Measurements from ENCODE around the gene PCBP3.
"Not testable (repeated sequence)": the region's sequence is repeated elsewhere in the genome, so short reads cannot be mapped to it uniquely, and the experiment has no call there.

The PCBP3 gene

DNA sequence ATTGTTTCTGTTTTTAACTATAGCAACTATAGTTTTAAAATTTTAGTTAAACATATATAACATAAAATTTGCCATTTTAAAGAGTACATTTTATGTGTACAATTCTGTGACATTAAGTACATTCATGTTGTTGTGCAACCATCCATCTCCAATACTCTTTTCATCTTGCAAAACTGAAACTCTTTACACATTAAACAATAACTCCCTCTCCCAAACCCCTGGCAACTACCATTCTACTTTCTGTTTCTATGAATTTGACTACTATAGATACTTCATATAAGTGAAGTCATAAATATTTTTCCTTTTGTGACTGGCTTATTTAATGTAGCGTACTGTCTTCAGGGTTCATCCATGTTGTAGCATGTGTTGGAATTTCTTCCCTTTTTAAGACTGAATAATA lies 25.9 kb downstream of the PCBP3 start:
- H3K36me3 ChIP-seq = peaks cover 15 to 94% (median 88%) of the 10 kb centered on the region in 11 experiments; a peak in 21 of 22 replicates
- H3K9ac ChIP-seq = no peak overlapping the region
- H3K9me3 ChIP-seq (replicated peaks in 1 of 11) = peaks cover 47 to 69% (median 56%) of the 10 kb centered on the region in 11 experiments
- peaks cover 0 to 26% (median 20%) of the 10 kb centered on the region in 10 experiments; a peak in 16 of 20 replicates for H3K4me1 ChIP-seq
- no peak overlapping the region for H3K4me2 ChIP-seq
- H3K27ac ChIP-seq = no peak overlapping the region
- H4K20me1 ChIP-seq = peaks cover 0 to 25% (median 0%) of the 10 kb centered on the region in 11 experiments; a peak in 3 of 22 replicates
- no peak overlapping the region for H3K4me3 ChIP-seq
- H3K27me3 ChIP-seq = no peaks in the 10 kb centered on the region
- TF ChIP-seq Cebpa-rat (IDR thresholded peaks at IDR 0.05) = no peak

DNA sequence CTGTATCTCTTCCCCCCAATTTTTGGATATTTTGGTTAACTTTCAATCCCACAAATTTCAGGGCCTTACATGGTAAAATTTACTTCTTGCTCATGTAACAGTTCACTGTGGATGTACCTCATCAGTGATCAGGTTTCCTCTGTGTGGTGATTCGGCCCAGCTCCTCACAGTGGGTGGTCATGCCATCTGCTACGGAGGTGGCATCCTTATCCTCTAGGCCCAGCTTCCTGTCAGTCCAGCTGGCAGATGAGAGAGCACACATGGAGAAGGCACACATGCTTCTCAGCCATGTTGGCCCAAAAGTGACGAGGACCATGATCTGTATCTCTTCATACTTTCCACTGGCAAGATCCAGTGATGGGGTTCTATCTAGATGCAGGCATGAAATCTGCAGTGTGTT lies 27.2 kb downstream of the PCBP3 start:
- H3K27me3 ChIP-seq = no peaks in the 10 kb centered on the region
- H3K9me3 ChIP-seq (replicated peaks in 1 of 11) = peaks cover 38 to 70% (median 51%) of the 10 kb centered on the region in 11 experiments
- peak overlapping the region in 4 of 11 experiments; percentile 5 to 64 (median 34); a peak in 5 of 22 replicates for H3K27ac ChIP-seq
- peak overlapping the region in 8 of 11 experiments; percentile 40 to 75 (median 62); a peak in 15 of 22 replicates for H3K4me2 ChIP-seq
- peaks cover 0 to 28% (median 0%) of the 10 kb centered on the region in 11 experiments; a peak in 3 of 22 replicates for H4K20me1 ChIP-seq
- H3K4me3 ChIP-seq = no peak overlapping the region
- no peak overlapping the region for H3K9ac ChIP-seq
- TF ChIP-seq Cebpa-rat (IDR thresholded peaks at IDR 0.05) = no peak
- H3K36me3 ChIP-seq = peaks cover 26 to 98% (median 92%) of the 10 kb centered on the region in 11 experiments
- H3K4me1 ChIP-seq = peaks cover 0 to 26% (median 20%) of the 10 kb centered on the region in 10 experiments; a peak in 16 of 20 replicates

DNA sequence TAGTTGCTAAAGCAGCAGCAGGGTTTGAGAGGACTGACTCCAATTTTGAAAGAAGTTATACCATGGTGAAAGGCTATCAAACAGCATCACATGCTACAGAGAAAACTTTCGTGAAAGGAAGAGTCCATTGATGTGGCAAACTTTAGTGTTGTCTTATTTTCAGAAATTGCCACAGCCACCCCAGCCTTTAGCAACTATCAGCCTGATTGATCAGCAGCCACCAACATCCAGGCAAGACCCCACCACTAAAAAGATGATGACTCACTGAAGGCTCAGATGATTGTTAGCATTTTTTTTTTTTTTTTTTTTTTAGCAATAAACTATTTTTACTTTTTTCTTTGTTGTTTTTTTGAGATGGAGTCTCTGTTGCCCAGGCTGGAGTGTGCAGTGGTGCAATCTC lies 35.3 kb downstream of the PCBP3 start:
- H3K27me3 ChIP-seq, H3K4me3 ChIP-seq: not testable (repeated sequence)
- H3K9me3 ChIP-seq (replicated peaks in 1 of 11) = peaks cover 16 to 73% (median 56%) of the 10 kb centered on the region in 11 experiments; a peak in 19 of 22 replicates

DNA sequence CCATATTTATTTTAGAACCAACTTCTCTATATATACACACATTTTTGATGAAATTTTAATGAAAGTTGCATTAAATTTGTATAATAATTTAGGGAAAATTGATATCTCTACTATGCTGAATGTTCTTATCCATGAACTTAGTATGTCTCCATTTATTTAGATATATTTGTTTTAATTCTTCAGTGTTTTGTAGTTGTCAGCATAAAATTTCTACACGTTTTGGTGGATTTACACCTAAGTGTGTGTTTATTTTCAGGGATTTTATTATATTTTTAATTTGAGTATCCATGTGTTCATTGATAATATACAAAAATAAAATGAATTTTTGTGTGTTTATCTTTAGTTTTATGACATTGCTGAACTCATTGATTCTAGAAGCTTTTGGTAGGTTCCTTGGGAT lies 36.7 kb downstream of the PCBP3 start:
- Histone ChIP-seq H3K4me2 (no peak overlapping the region), H3K27ac (no peak overlapping the region), H3K4me1 (no peaks in the 10 kb centered on the region), H3K4me3 (no peak overlapping the region), H3K9ac (no peak overlapping the region), H3K9me3 (replicated peaks in 1 of 11) (peaks cover 27 to 78% (median 70%) of the 10 kb centered on the region in 11 experiments), H3K27me3 (no peaks in the 10 kb centered on the region), H3K36me3 (peaks cover 2 to 94% (median 83%) of the 10 kb centered on the region in 11 experiments; a peak in 20 of 22 replicates), H4K20me1 (peaks cover 0 to 5% (median 0%) of the 10 kb centered on the region in 11 experiments; a peak in 1 of 22 replicates)
- TF ChIP-seq Cebpa-rat (IDR thresholded peaks at IDR 0.05) = no peak

More for the DNA sequence above, 35.3 kb downstream of the PCBP3 start:
- H4K20me1 ChIP-seq = peaks cover 0 to 12% (median 0%) of the 10 kb centered on the region in 11 experiments; a peak in 2 of 22 replicates
- H3K9ac ChIP-seq, H3K4me2 ChIP-seq, H3K27ac ChIP-seq, H3K4me1 ChIP-seq: not testable (repeated sequence)
- H3K36me3 ChIP-seq = peaks cover 16 to 94% (median 83%) of the 10 kb centered on the region in 11 experiments

DNA sequence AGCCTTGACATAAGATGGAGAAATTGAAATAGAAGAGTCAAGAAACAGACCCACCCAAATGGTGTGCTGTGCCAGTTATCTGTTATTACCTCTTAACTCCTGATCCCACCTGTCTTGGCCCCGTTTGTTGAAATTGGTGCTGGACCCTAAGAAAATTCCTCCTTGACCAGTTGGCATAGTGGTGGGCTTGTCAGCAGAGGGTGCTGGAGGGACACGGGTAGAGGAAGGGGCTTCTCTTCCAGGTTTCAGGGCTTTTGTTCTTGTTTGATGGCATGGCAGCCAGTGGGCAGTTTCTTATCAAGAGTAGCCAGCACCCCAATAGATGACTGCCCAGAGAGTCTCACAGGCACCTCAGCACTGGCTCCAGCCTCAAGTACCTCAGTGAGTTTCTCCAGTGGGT lies 51.6 kb downstream of the PCBP3 start:
- H3K4me1 ChIP-seq = peaks cover 0 to 15% (median 9%) of the 10 kb centered on the region in 10 experiments; a peak in 11 of 20 replicates
- H3K36me3 ChIP-seq = peaks cover 0 to 59% (median 25%) of the 10 kb centered on the region in 11 experiments; a peak in 17 of 22 replicates
- no peak overlapping the region for H3K4me2 ChIP-seq
- H3K27ac ChIP-seq = no peak overlapping the region
- no peaks in the 10 kb centered on the region for H3K27me3 ChIP-seq
- no peak overlapping the region for H3K4me3 ChIP-seq
- H3K9me3 ChIP-seq (replicated peaks in 1 of 11) = peaks cover 22 to 43% (median 31%) of the 10 kb centered on the region in 11 experiments
- H4K20me1 ChIP-seq = peaks cover 0 to 8% (median 0%) of the 10 kb centered on the region in 11 experiments; a peak in 2 of 22 replicates
- TF ChIP-seq Cebpa-rat (IDR thresholded peaks at IDR 0.05) = no peak
- H3K9ac ChIP-seq = no peak overlapping the region

DNA sequence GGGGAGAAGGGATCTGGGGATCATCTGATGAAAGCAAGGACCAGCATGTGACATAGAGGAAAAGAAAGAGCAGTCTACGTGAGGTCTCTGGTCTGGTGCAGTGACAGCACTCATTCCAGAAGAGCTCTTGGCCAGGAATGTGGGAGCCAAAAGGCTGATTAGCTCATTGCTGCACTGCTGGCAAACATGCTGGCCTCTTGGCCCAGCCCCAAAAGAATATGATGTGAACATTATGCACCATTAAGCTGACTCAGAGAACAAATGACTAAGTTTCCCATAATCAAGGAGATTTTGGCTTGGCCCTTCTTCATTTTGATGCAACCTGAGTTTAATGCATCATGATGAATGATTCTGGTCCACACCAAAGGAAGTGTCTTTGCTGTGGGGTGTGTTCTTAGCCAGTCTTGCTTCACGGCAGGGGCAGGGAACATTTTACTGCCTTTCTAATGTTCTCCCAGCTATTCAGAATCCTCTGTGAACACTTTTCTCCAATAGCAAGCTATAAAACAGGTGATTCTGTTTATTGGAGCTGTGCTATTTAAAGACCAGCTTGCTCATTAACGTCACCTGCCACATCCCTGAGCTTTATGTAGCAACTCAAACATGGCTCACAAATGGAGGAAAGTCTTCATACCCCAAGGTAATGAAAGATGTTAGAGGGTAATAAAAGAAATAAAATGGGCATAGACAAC lies 55.1 kb downstream of the PCBP3 start:
- Histone ChIP-seq H3K4me1 (peaks cover 0 to 19% (median 13%) of the 10 kb centered on the region in 10 experiments; a peak in 17 of 20 replicates), H3K4me3 (no peak overlapping the region), H3K36me3 (peaks cover 0 to 74% (median 35%) of the 10 kb centered on the region in 11 experiments; a peak in 17 of 22 replicates), H3K9me3 (replicated peaks in 1 of 11) (peaks cover 22 to 43% (median 31%) of the 10 kb centered on the region in 11 experiments), H4K20me1 (peaks cover 0 to 24% (median 4%) of the 10 kb centered on the region in 11 experiments; a peak in 5 of 22 replicates), H3K27ac (no peak overlapping the region), H3K4me2 (peak overlapping the region in 7 of 11 experiments; percentile 4 to 36 (median 20); a peak in 9 of 22 replicates), H3K27me3 (no peaks in the 10 kb centered on the region), H3K9ac (no peak overlapping the region)
- no peak for TF ChIP-seq Cebpa-rat (IDR thresholded peaks at IDR 0.05)

DNA sequence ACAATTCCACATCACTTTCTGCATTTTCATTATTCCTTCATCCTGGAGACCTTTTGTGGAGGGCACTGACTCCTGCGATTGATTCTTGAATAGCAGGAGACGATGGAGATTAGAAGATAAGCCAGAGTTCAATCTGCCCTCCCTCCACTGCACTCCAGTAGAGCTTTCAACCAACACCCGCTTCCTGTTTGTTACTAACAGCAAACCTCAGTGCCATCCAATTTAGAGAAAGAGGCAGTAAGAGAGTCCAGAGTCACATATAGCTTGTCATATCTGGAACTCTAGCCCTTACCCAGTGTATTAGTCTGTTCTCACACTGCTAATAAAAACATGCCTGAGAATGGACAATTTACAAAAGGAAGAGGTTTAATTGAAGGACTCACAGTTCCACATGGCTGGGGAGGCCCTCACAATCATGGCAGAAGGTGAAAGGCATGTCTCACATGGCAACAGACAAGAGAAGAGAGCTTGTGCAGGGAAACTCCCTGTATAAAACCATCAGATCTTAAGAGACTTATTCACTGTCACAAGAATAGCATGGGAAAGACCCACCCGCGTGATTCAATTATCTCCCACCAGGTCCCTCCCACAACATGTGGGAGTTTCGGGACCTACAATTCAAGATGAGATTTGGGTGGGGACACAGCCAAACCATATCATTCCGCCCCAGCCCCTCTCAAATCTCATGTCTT lies 55.9 kb downstream of the PCBP3 start:
- Histone ChIP-seq H3K9me3 (replicated peaks in 1 of 11) (peaks cover 21 to 43% (median 29%) of the 10 kb centered on the region in 11 experiments), H3K4me3 (no peak overlapping the region), H3K4me2 (peak overlapping the region in 7 of 11 experiments; percentile 4 to 36 (median 20); a peak in 9 of 22 replicates), H3K9ac (no peak overlapping the region), H3K27ac (no peak overlapping the region), H3K36me3 (peaks cover 0 to 74% (median 35%) of the 10 kb centered on the region in 11 experiments; a peak in 17 of 22 replicates), H3K27me3 (no peaks in the 10 kb centered on the region), H3K4me1 (peaks cover 6 to 27% (median 20%) of the 10 kb centered on the region in 10 experiments), H4K20me1 (peaks cover 0 to 31% (median 11%) of the 10 kb centered on the region in 11 experiments; a peak in 8 of 22 replicates)
- TF ChIP-seq Cebpa-rat (IDR thresholded peaks at IDR 0.05) = no peak

DNA sequence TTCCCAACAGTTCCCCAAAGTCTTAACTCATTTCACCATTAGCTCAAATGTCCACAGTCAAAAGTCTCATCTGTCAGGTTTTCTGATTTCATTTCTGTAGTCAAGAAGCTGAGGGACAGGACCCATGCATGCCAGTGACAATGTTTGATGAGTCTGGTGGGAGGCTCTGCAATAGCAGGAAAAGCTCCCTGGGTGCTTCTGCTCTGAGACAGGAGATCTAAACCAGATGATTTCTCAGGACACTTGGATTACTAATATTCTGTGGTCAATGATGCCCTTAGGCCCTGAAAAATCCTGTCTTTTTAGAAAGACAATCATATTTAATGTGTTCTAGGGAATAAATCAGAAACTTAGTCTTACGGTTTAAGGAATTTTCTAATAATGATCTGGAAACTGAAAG lies 56.4 kb downstream of the PCBP3 start:
- peaks cover 0 to 72% (median 33%) of the 10 kb centered on the region in 11 experiments; a peak in 17 of 22 replicates for H3K36me3 ChIP-seq
- TF ChIP-seq Cebpa-rat (IDR thresholded peaks at IDR 0.05) = no peak
- peaks cover 9 to 33% (median 26%) of the 10 kb centered on the region in 10 experiments for H3K4me1 ChIP-seq
- H3K9ac ChIP-seq = no peak overlapping the region
- H3K27ac ChIP-seq = no peak overlapping the region
- H3K4me2 ChIP-seq = no peak overlapping the region
- H4K20me1 ChIP-seq = peaks cover 0 to 37% (median 17%) of the 10 kb centered on the region in 11 experiments; a peak in 11 of 22 replicates
- no peak overlapping the region for H3K4me3 ChIP-seq
- no peaks in the 10 kb centered on the region for H3K27me3 ChIP-seq
- peaks cover 16 to 39% (median 24%) of the 10 kb centered on the region in 11 experiments for H3K9me3 ChIP-seq (replicated peaks in 1 of 11)
